GM18951 (cell line): Measurements from ENCODE around the gene FOXP1.

Experiments
- POLR2A ChIP-seq: IDR thresholded peaks from 4 replicates; pipeline ENCODE4 v1.6.1; 2011; ENCODE audit warnings: mild to moderate bottlenecking; ENCODE audit not compliant: insufficient read length, insufficient read depth; ENCODE audit errors: extremely low read depth
- in situ Hi-C: fragments of 300-500 bp; cut with MboI; formaldehyde crosslinking; loops from one replicate; pipeline ENCODE4 v1.12.0; 2022; ENCODE audit warnings: low sequenced_read_pairs, mixed read lengths, inconsistent platforms; ENCODE audit not compliant: unreplicated experiment

The FOXP1 gene

GRCh38 chr3:71090207-71090606 is 493.3 kb downstream of the FOXP1 start:
- no peak for TF ChIP-seq POLR2A
- in situ Hi-C loops, result no loop called here

GRCh38 chr3:71089271-71089847 is 494.2 kb downstream of the FOXP1 start:
- in situ Hi-C loops, result no loop called here
- TF ChIP-seq POLR2A, result no peak

GRCh38 chr3:71088742-71089141 is 494.8 kb downstream of the FOXP1 start:
- in situ Hi-C loops, result no loop called here
- TF ChIP-seq POLR2A, result no peak

GRCh38 chr3:71088019-71088708 is 495.4 kb downstream of the FOXP1 start:
- in situ Hi-C loops, result no loop called here
- no peak for TF ChIP-seq POLR2A

GRCh38 chr3:71087143-71088018 is 496.1 kb downstream of the FOXP1 start:
- no peak for TF ChIP-seq POLR2A
- in situ Hi-C loops, result no loop called here

- no peak for TF ChIP-seq POLR2A
- in situ Hi-C loops, result no loop called here
These were observed 496.8 kb downstream of the FOXP1 start for GRCh38 chr3:71086777-71087142.

GRCh38 chr3:71083726-71084131 is 499.8 kb downstream of the FOXP1 start:
- in situ Hi-C loops, result no loop called here
- TF ChIP-seq POLR2A, result no peak

GRCh38 chr3:71082833-71083232 is 500.7 kb downstream of the FOXP1 start:
- TF ChIP-seq POLR2A, result no peak
- in situ Hi-C loops, result no loop called here

- in situ Hi-C loops, result no loop called here
- TF ChIP-seq POLR2A, result no peak
These were observed 502.9 kb downstream of the FOXP1 start for GRCh38 chr3:71080517-71081083.

GRCh38 chr3:71078723-71079525 is 504.6 kb downstream of the FOXP1 start:
- in situ Hi-C loops, result no loop called here
- TF ChIP-seq POLR2A, result no peak

GRCh38 chr3:71078199-71078598 is 505.3 kb downstream of the FOXP1 start:
- no peak for TF ChIP-seq POLR2A
- in situ Hi-C loops, result no loop called here

GRCh38 chr3:71077070-71077469 is 506.5 kb downstream of the FOXP1 start:
- in situ Hi-C loops, result no loop called here
- no peak for TF ChIP-seq POLR2A
